ENCODE measurements around the gene GPR35. TPM values are rescaled to one million over a fixed set of nuclear protein-coding genes. Genes with fewer than 3 reads are reported as not detected.

Gene GPR35
- total RNA-seq, 1 donor from 2014 or later: 1.6 TPM

GRCh38 chr2:240586198-240586918 lies 38.9 kb upstream of the GPR35 start, which contains the start of gene CAPN10:
Gene CAPN10 (plus strand): TSS chr2:240586734. CDS start chr2:240586912, 178 bp downstream.
- DNase-seq (peak; percentile 96), ATAC-seq (ENCODE audit: low read depth) (peak; percentile 71)
- TF ChIP-seq CTCF (IDR thresholded peaks at IDR 0.05): no peak
- CTCF ChIA-PET: interaction anchor here (1.0 to 4.1 kb wide), 5 partner anchors 17 to 72 kb away, joined by 3 to 52 read pairs (median 11); partner anchors contain the start of gene RNPEPL1
- peak within 1 kb of the TSS; percentile 96 for H3K27ac Mint-ChIP-seq
- H3K4me3 Mint-ChIP-seq: peak within 1 kb of the TSS; percentile 95
- peaks cover 43% of the 10 kb centered on the region for H3K36me3 Mint-ChIP-seq (ENCODE audit: low read depth)
- H3K9me3 Mint-ChIP-seq: no peaks in the 10 kb centered on the region
- intact Hi-C loops (cut with micrococcal nuclease): loop anchor here (1.0 to 2.0 kb wide), 5 partner anchors 21 to 246 kb away; partner anchors contain the start of gene GPC1
- POLR2A ChIA-PET: interaction anchor here (0.8 to 6.3 kb wide), 14 partner anchors 9 to 1185 kb away, joined by 3 to 536 read pairs (median 4); partner anchors contain the start of genes ANKMY1, DUSP28, HDAC4 and ING5
- peaks cover 58% of the 10 kb centered on the region for H3K4me1 Mint-ChIP-seq
- no peaks in the 10 kb centered on the region for H3K27me3 Mint-ChIP-seq

GRCh38 chr2:240586919-240587800 lies 38.1 kb upstream of the GPR35 start:
- Mint-ChIP-seq H3K9me3 (no peaks in the 10 kb centered on the region), H3K4me3 (peak overlapping the region; percentile 95), H3K4me1 (peaks cover 51% of the 10 kb centered on the region), H3K36me3 (ENCODE audit: low read depth) (peaks cover 44% of the 10 kb centered on the region), H3K27ac (peak overlapping the region; percentile 81), H3K27me3 (no peaks in the 10 kb centered on the region)
- no peak for DNase-seq
- no peak for ATAC-seq (ENCODE audit: low read depth)
- TF ChIP-seq CTCF (IDR thresholded peaks at IDR 0.05): no peak
- intact Hi-C loops (cut with micrococcal nuclease): loop anchor here (1.0 to 2.0 kb wide), 5 partner anchors 22 to 245 kb away; partner anchors contain the start of gene GPC1
- CTCF ChIA-PET: interaction anchor here (0.6 to 4.1 kb wide), 6 partner anchors 18 to 73 kb away, joined by 3 to 52 read pairs (median 7); partner anchors contain the start of gene RNPEPL1
- POLR2A ChIA-PET: interaction anchor here (1.0 to 6.3 kb wide), 11 partner anchors 10 to 1296 kb away, joined by 3 to 536 read pairs (median 5); partner anchors contain the start of genes ANKMY1, DUSP28, HDAC4 and ING5

GRCh38 chr2:240588006-240588655 lies 37.1 kb upstream of the GPR35 start:
- no peak for ATAC-seq (ENCODE audit: low read depth)
- Mint-ChIP-seq H3K9me3 (no peaks in the 10 kb centered on the region), H3K27ac (peak overlapping the region; percentile 39), H3K36me3 (ENCODE audit: low read depth) (peaks cover 45% of the 10 kb centered on the region), H3K27me3 (no peaks in the 10 kb centered on the region), H3K4me1 (peaks cover 47% of the 10 kb centered on the region), H3K4me3 (peak overlapping the region; percentile 95)
- intact Hi-C loops (cut with micrococcal nuclease): no loop called here
- TF ChIP-seq CTCF (IDR thresholded peaks at IDR 0.05): no peak
- POLR2A ChIA-PET: interaction anchor here (1.4 to 6.3 kb wide), 3 partner anchors 22 to 1295 kb away, joined by 3 to 536 read pairs (median 4); partner anchors contain the start of genes DUSP28, ING5 and RNPEPL1
- DNase-seq: no peak
- CTCF ChIA-PET: interaction anchor here (4.1 kb wide), 1 partner anchor 22 kb away, joined by 52 read pairs; no protein-coding TSS in a partner anchor

- Mint-ChIP-seq H3K4me3 (peak overlapping the region; percentile 95), H3K9me3 (no peaks in the 10 kb centered on the region), H3K36me3 (ENCODE audit: low read depth) (peaks cover 45% of the 10 kb centered on the region), H3K27ac (no peak overlapping the region), H3K27me3 (no peaks in the 10 kb centered on the region), H3K4me1 (peaks cover 44% of the 10 kb centered on the region)
- ATAC-seq (ENCODE audit: low read depth) (no peak), DNase-seq (no peak)
- POLR2A ChIA-PET: interaction anchor here (6.3 kb wide), 1 partner anchor 23 kb away, joined by 536 read pairs; the partner anchor contains the start of genes DUSP28 and RNPEPL1
- CTCF ChIA-PET: no interaction called here
- no peak for TF ChIP-seq CTCF (IDR thresholded peaks at IDR 0.05)
- intact Hi-C loops (cut with micrococcal nuclease): no loop called here
Observed at GRCh38 chr2:240588669-240589068, 36.6 kb upstream of the GPR35 start.
